Measurements from ENCODE around the gene MYH14. TPM values are rescaled to one million over a fixed set of nuclear protein-coding genes. Genes with fewer than 3 reads are reported as not detected.

MYH14 gene
- total and polyA plus RNA-seq, 2 of the 4 experiments (the other 2 are of a cell fraction), result not detected

- no peaks in the 10 kb centered on the region for H3K9me1 ChIP-seq (ENCODE audit: insufficient read depth, low read length)
- in situ Hi-C loops (cut with MboI; ENCODE audit: low sequenced_read_pairs) (no loop called here), dilution Hi-C loops (cut with HindIII; ENCODE audit: low sequenced_read_pairs, unreplicated experiment) (no loop called here), intact Hi-C loops (cut with micrococcal nuclease) (no loop called here)
- ChIA-PET CTCF (no interaction called here), POLR2A (ENCODE audit: unreplicated experiment) (no interaction called here)
- H4K91ac ChIP-seq (ENCODE audit: insufficient read depth, low read depth, low read length), result no peak overlapping the region
- ATAC-seq (ENCODE audit: low read depth) (no peak), DNase-seq (no peak)
- H3K9ac ChIP-seq (ENCODE audit: low read depth, low read length), result no peak overlapping the region
- no peak overlapping the region for H3K4me3 ChIP-seq (ENCODE audit: insufficient read depth, low read depth, low read length)
- no peak overlapping the region for H2AK9ac ChIP-seq (replicated peaks; ENCODE audit: low read depth, low read length, poor library complexity)
- no peaks in the 10 kb centered on the region for H3K79me1 ChIP-seq (ENCODE audit: low read depth in 1 of 2, low read length in 2 of 2)
- no peak overlapping the region for H2BK20ac ChIP-seq (ENCODE audit: low read depth, low read length)
- H3K4ac ChIP-seq (ENCODE audit: low read depth, low read length), result no peak overlapping the region
- no peak overlapping the region for H4K5ac ChIP-seq (ENCODE audit: low read depth, low read length)
- no peak overlapping the region for H3K27ac ChIP-seq (ENCODE audit: insufficient read depth, low read length)
- H3K14ac ChIP-seq (replicated peaks; ENCODE audit: low read depth, low read length), result no peak overlapping the region
- no peaks in the 10 kb centered on the region for H3K36me3 ChIP-seq (ENCODE audit: control insufficient read depth, insufficient read depth, low read length)
- H2BK5ac ChIP-seq (ENCODE audit: low read depth, low read length, poor library complexity, severe bottlenecking), result no peak overlapping the region
- H3K4me2 ChIP-seq (ENCODE audit: low read depth, low read length), result no peak overlapping the region
- no peak overlapping the region for H3K18ac ChIP-seq (ENCODE audit: low read depth, low read length)
- no peaks in the 10 kb centered on the region for H3K4me1 ChIP-seq (ENCODE audit: control insufficient read depth, insufficient read depth, low read length)
- no peak overlapping the region for H2AK5ac ChIP-seq (ENCODE audit: low read depth, low read length)
- H2BK15ac ChIP-seq (ENCODE audit: low read depth, low read length), result no peak overlapping the region
- H3K23ac ChIP-seq (ENCODE audit: low read depth, low read length), result no peak overlapping the region
- no peak overlapping the region for H4K8ac ChIP-seq (ENCODE audit: low read depth in 2 of 2, low read length in 2 of 2)
- 29% methylated on average over 5 of the region's 10 CpGs; no CpG with 5 or more reads in 1 of the 2 experiments for WGBS, 2 experiments (ENCODE audit: extremely low coverage in 2 of 2, insufficient read length in 1 of 2)
- H2AFZ ChIP-seq (replicated peaks; ENCODE audit: low read length, poor library complexity), result no peak overlapping the region
- no TSS peak for BruUV-seq (replicated peaks)
- H3K56ac ChIP-seq (ENCODE audit: extremely low read depth, insufficient read depth, low read length), result no peak overlapping the region
- no peaks in the 10 kb centered on the region for H4K20me1 ChIP-seq (ENCODE audit: insufficient read depth, low read length)
- H3K27me3 ChIP-seq (ENCODE audit: control insufficient read depth, insufficient read depth, low read length), result no peaks in the 10 kb centered on the region
- no peak overlapping the region for H2BK120ac ChIP-seq (ENCODE audit: low read depth, low read length)
- TF ChIP-seq MXI1 (IDR thresholded peaks at IDR 0.05; ENCODE audit: borderline replicate concordance, low read depth, low read length), result no peak
- TF ChIP-seq ELK1 (IDR thresholded peaks at IDR 0.05; ENCODE audit: borderline replicate concordance, low read depth, low read length), result no peak
- no peak for TF ChIP-seq POLR2A (IDR thresholded peaks at IDR 0.05; ENCODE audit: low read depth, low read length)
- TF ChIP-seq CHD1 (IDR thresholded peaks at IDR 0.05; ENCODE audit: low read depth, low read length), result no peak
- TF ChIP-seq FOS (IDR thresholded peaks at IDR 0.05; ENCODE audit: low read depth, low read length), result no peak
- peaks cover 11% of the 10 kb centered on the region for H3K9me3 ChIP-seq (ENCODE audit: control insufficient read depth, insufficient read depth, low read length)
Observed at GRCh38 chr19:50175924-50176323, 27.5 kb upstream of the MYH14 start.

Measured in IMR-90 (cell line).